ENCODE results near the gene USP54.

DNA sequence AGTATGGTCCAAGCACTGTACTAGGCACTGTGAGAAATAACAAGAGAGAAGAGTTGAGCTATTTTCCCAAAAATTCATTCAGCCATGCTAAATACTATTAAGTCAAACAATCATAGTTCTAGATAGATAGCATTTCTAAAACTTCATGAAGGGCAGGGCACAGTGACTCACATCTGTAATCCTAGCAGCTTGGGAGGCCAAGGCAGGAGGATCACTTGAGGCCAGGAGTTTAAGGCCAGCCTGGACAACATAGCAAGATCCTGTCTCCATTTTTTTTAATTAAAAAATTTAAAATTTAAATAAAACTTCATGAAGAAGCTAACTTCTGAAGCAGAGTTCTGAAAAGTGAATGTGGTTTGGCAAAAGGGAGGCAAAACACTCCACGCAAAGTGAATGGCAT, 29.9 kb downstream of the USP54 start:
- TF ChIP-seq MXI1 (IDR thresholded peaks at IDR 0.05; ENCODE audit: borderline replicate concordance, low read depth, low read length) (no peak), HDAC2 (CRISPR knock-in tag; IDR thresholded peaks at IDR 0.05) (no peak)
